ENCODE measurements around the gene FGF22. TPM values are rescaled to one million over a fixed set of nuclear protein-coding genes. Genes with fewer than 3 reads are reported as not detected.
"Not testable (repeated sequence)": the region's sequence is repeated elsewhere in the genome, so short reads cannot be mapped to it uniquely, and the experiment has no call there.

FGF22 gene
- total RNA-seq, 4 donors from 2014 or later, result 0.38 to 1.6 TPM; not detected in 2

DNA sequence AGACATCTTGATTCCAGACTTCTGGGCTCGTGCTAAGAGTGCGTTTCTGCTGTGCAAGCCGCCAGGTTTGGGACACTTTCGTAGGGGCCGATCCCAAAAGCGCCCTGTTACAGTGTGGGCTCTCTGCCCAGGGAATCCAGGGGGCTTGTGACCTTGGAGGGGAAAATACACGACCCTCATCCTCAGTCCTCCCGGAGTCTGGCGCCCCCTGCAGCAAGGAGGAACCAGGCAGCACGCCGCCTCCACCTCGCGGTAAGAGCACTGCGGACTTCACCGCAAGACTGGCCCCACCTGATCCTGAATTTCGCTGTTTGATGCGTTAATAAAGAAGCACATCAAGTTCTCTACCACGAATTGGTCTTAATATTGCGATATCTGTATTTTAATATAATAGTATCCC is 11.5 kb upstream of the FGF22 start:
- DNase-seq, result no peak
- H3K27me3 ChIP-seq, result no peaks in the 10 kb centered on the region
- peaks cover 0 to 82% (median 16%) of the 10 kb centered on the region in 3 donors for H3K36me3 ChIP-seq
- H3K4me3 ChIP-seq, result no peak overlapping the region
- intact Hi-C loops (cut with DNase I), result no loop called here
- no peaks in the 10 kb centered on the region for H3K9me3 ChIP-seq
- no peak for TF ChIP-seq POLR2A (IDR thresholded peaks at IDR 0.05)
- TF ChIP-seq, protein P1, sequence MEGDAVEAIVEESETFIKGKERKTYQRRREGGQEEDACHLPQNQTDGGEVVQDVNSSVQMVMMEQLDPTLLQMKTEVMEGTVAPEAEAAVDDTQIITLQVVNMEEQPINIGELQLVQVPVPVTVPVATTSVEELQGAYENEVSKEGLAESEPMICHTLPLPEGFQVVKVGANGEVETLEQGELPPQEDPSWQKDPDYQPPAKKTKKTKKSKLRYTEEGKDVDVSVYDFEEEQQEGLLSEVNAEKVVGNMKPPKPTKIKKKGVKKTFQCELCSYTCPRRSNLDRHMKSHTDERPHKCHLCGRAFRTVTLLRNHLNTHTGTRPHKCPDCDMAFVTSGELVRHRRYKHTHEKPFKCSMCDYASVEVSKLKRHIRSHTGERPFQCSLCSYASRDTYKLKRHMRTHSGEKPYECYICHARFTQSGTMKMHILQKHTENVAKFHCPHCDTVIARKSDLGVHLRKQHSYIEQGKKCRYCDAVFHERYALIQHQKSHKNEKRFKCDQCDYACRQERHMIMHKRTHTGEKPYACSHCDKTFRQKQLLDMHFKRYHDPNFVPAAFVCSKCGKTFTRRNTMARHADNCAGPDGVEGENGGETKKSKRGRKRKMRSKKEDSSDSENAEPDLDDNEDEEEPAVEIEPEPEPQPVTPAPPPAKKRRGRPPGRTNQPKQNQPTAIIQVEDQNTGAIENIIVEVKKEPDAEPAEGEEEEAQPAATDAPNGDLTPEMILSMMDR (IDR thresholded peaks at IDR 0.05), result peak in 1 of 6 experiments; percentile 22
- no peak overlapping the region for H3K27ac ChIP-seq
- peaks cover 11 to 21% (median 12%) of the 10 kb centered on the region in 3 donors for H3K4me1 ChIP-seq
- 81 to 87% methylated on average over 13 to 17 of the region's 19 CpGs for WGBS, 2 donors

DNA sequence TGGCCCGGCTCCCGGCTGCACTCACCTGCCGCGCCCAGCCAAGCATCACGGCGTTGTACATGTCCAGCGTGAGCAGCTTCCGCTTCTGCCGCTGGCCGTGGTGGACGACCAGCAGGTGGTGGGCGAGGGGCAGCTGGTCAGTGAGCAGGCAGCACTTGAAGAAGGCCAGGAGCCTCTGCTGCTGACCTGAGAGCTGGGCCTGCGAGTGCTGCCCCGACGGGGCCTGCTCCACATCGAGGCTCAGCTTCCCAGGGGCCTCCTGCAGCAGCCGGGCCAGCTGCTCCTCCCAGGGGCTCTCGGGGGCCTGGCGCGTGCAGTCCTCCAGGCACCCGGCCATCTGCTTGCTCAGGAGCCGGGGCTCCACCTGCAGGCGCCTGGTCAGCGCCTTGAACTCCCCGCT is 10.2 kb upstream of the FGF22 start:
- H3K4me3 ChIP-seq; H3K27ac ChIP-seq; H3K9me3 ChIP-seq; H3K27me3 ChIP-seq; DNase-seq; intact Hi-C loops (cut with DNase I): not testable (repeated sequence)
- H3K4me1 ChIP-seq, result peaks cover 19 to 26% (median 19%) of the 10 kb centered on the region in 3 donors
- H3K36me3 ChIP-seq, result peaks cover 0 to 69% (median 16%) of the 10 kb centered on the region in 3 donors
- WGBS, 2 donors, result 86% methylated on average over 14 of the region's 25 CpGs; no CpG with 5 or more reads in 1 of the 2 donors

DNA sequence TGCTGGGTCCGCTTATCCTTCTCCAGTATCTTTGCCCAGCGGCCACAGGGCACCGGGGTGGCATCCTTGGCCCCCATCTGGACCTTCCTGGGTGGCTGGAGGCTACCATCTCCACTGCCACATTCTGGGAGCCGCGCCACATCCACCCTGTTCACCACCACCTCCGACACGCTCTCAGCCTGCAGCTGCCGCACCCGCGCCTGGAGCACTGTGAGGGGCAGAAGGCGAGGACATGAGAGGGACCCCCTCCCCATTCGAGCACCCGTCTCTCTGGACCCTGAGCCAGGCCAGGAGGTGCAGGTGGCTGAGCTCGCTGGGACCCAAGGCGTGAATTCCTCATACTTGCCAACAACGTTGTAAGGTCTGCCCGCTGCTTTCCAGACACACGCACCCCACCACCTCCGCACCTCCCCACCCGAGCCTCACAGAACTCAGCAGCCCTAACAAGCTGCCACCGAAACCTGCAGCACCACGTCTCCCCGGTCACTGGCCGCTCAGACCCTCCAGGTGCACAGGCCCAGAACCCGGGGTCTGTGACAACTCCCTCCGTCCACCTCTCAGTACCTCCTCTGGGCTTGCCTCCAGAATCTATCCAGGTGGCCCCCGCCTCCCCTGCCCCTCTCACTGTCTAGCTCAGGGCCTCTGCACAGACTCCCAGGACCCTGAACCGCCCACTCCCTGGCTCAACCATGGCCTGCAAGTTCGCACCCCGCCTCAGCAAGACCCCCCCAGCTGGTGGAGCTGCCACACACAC is 9.5 kb upstream of the FGF22 start:
- peaks cover 19 to 31% (median 20%) of the 10 kb centered on the region in 3 donors for H3K4me1 ChIP-seq
- no peak overlapping the region for H3K4me3 ChIP-seq
- H3K9me3 ChIP-seq, result no peaks in the 10 kb centered on the region
- WGBS, 2 donors, result 90% methylated on average over 2 to 24 of the region's 30 CpGs
- H3K36me3 ChIP-seq, result peaks cover 0 to 62% (median 16%) of the 10 kb centered on the region in 3 donors
- intact Hi-C loops (cut with DNase I), result no loop called here
- DNase-seq, result no peak
- TF ChIP-seq POLR2A (IDR thresholded peaks at IDR 0.05), result no peak
- TF ChIP-seq, protein P1 (IDR thresholded peaks at IDR 0.05), result no peak
- H3K27me3 ChIP-seq, result no peaks in the 10 kb centered on the region
- H3K27ac ChIP-seq, result no peak overlapping the region

DNA sequence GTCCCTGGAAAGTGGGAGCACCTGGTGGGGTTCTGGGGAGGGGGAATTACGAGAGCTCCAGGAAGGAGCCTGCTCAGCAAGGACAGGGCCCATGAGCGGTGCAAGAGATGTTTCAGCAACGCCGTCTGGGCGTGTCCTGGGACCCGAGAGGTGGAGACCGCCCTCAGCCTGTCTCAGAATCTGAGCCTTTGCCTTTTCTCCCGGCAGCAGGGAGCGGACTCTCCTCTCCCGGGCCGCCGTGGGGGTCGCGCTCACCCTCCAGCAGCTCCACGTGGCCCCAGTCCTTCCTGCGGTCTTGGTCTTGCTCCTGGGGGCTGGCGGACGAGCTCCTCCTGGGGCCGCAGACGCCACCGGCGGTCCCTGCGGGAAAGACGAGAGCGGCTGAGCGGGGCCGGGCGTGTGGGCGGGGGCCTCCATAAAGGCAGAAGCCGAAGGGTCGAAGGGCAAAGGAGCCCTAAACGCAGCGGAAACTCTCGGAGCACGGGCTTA is 7.1 kb upstream of the FGF22 start:
- H3K4me3 ChIP-seq, result peak overlapping the region; percentile 70 to 95 (median 86)
- intact Hi-C loops (cut with DNase I), result no loop called here
- H3K4me1 ChIP-seq, result peaks cover 19 to 31% (median 20%) of the 10 kb centered on the region in 3 donors
- TF ChIP-seq POLR2A (IDR thresholded peaks at IDR 0.05), result no peak
- TF ChIP-seq, protein P1 (IDR thresholded peaks at IDR 0.05), result no peak
- H3K27ac ChIP-seq, result peak overlapping the region; percentile 69 to 89 (median 76)
- 1% methylated on average over 18 of the region's 35 CpGs; no CpG with 5 or more reads in 1 of the 2 donors for WGBS, 2 donors
- peaks cover 0 to 44% (median 16%) of the 10 kb centered on the region in 3 donors for H3K36me3 ChIP-seq
- DNase-seq, result no peak
- no peaks in the 10 kb centered on the region for H3K9me3 ChIP-seq
- no peaks in the 10 kb centered on the region for H3K27me3 ChIP-seq

DNA sequence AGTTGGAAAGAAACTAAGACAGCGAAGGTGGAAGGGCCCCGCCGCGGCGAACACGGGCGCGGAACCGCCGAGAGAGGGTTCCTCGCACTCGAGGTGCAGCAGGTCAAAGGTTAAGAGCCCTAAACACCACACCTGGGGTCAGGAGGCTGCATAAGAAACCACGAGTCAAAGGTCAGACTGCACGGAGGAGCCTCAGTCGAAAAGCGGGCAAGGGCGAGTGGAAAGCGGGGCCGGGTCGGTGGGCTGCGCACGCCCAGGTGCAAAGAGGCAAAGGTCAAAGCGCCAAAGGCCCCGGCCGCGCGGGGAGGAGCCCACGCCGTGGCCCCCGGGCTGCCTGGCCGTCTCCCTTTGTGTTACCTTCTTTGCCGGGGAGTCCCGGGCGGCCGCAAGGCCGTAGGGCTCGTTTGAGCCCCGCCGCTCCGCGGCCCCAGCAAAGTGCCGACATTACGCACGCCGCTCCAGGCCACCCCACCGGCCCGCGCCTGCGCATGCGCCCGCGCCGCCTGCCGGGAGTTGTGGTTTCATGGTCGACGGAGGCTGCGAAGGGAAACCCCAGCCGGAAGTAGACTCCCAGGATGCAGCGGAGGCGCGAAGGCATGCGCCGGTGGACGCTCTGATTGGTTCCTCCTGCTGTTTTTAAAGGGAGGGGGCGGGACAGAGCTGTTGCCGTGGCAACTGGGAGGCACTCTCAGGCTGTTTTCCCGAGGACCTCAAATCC is 6.5 kb upstream of the FGF22 start, which contains the start of gene POLRMT:
Gene POLRMT, minus strand, starts transcription at position 470 of the 718 bp plus-strand sequence. Its CDS starts 25 bp downstream, at position 445.
- Histone ChIP-seq H3K36me3 (peaks cover 0 to 38% (median 12%) of the 10 kb centered on the region in 3 donors), H3K27ac (peak within 1 kb of the TSS; percentile 74 to 89 (median 78)), H3K4me3 (peak within 1 kb of the TSS; percentile 70 to 95 (median 86)), H3K4me1 (peaks cover 19 to 31% (median 20%) of the 10 kb centered on the region in 3 donors), H3K27me3 (no peaks in the 10 kb centered on the region), H3K9me3 (no peaks in the 10 kb centered on the region)
- TF ChIP-seq, protein P1 (IDR thresholded peaks at IDR 0.05), result peak in 2 of 6 experiments; percentile 27 to 31
- peak in 2 of 4 donors; percentile 39 to 42 for TF ChIP-seq POLR2A (IDR thresholded peaks at IDR 0.05)
- intact Hi-C loops (cut with DNase I), result no loop called here
- 0% methylated on average over 6 to 25 of the region's 67 CpGs for WGBS, 2 donors
- peak; percentile 89 for DNase-seq

All from esophagus squamous epithelium (tissue), 5 donors.